SK-N-SH (cell line): ENCODE results near the gene FBXL22.

Experiments used
- FOXJ3 ChIP-seq: sonication (generic); formaldehyde crosslinking; IDR thresholded peaks from 2 replicates; pipeline ENCODE4 v1.5.1; 2020; ENCODE audit warnings: mild to moderate bottlenecking, missing genetic modification reagents
- GABPA ChIP-seq: IDR thresholded peaks from 2 replicates; pipeline ENCODE4 v1.4.0; 2012; ENCODE audit warnings: low read depth, mild to moderate bottlenecking
- RAD21 ChIP-seq: IDR thresholded peaks from 2 replicates; pipeline ENCODE4 v1.6.1; 2012; ENCODE audit warnings: mild to moderate bottlenecking, low read length
- SMC3 ChIP-seq: IDR thresholded peaks from 2 replicates; pipeline ENCODE4 v1.6.1; 2012; ENCODE audit warnings: low read depth, low read length, improper control_type of control experiment
- TCF12 ChIP-seq: IDR thresholded peaks from 2 replicates; pipeline ENCODE4 v1.4.0; 2012
- YY1 ChIP-seq: IDR thresholded peaks from 2 replicates; pipeline ENCODE4 v1.4.0; 2012; ENCODE audit warnings: low read depth, mild to moderate bottlenecking
- TF ChIP-seq, protein P1 (sequence below): fragments of 200-600 bp; sonication (generic); IDR thresholded peaks from 2 replicates; pipeline ENCODE4 v1.6.1; 2017; ENCODE audit warnings: antibody characterized with exemption, mild to moderate bottlenecking, moderate library complexity

DNA sequence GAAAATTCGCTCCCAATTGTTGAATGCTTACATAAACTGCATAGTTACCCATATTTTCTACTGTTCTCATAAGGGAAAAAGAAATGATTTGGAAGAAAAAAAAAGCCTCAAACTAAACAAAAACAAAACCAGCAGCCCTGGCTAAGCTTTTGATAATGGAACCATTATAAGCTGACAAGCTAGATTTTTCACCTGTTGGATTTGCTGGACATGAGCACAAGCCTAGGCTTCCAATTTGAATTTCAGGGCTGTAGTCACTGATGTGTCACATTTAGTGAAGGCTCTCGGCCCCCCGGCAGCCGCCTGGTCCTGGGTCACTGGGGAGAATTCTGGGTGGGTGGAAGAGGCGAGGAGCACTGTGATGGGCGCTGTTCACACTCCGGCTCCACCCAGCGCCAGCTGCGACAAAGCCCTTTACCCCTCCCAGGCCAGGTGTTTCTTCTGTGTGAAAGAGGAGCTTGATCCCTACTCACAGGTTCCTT is 4.6 kb downstream of the FBXL22 start:
- TF ChIP-seq, protein P1, sequence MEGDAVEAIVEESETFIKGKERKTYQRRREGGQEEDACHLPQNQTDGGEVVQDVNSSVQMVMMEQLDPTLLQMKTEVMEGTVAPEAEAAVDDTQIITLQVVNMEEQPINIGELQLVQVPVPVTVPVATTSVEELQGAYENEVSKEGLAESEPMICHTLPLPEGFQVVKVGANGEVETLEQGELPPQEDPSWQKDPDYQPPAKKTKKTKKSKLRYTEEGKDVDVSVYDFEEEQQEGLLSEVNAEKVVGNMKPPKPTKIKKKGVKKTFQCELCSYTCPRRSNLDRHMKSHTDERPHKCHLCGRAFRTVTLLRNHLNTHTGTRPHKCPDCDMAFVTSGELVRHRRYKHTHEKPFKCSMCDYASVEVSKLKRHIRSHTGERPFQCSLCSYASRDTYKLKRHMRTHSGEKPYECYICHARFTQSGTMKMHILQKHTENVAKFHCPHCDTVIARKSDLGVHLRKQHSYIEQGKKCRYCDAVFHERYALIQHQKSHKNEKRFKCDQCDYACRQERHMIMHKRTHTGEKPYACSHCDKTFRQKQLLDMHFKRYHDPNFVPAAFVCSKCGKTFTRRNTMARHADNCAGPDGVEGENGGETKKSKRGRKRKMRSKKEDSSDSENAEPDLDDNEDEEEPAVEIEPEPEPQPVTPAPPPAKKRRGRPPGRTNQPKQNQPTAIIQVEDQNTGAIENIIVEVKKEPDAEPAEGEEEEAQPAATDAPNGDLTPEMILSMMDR: no peak
- TF ChIP-seq YY1: no peak
- TF ChIP-seq SMC3: no peak
- TF ChIP-seq RAD21: no peak
- no peak for TF ChIP-seq FOXJ3
- no peak for TF ChIP-seq GABPA
- TF ChIP-seq TCF12: no peak
